GM19238 (cell line): Measurements from ENCODE around the gene CLIC6.

ENCODE experiments used
- DNase-seq: peaks from one replicate; pipeline ENCODE4 v3.0.0; 2011; ENCODE audit warnings: low spot score; ENCODE audit not compliant: insufficient read length

The CLIC6 gene

GRCh38 chr21:34726627-34727337 is 58.0 kb downstream of the CLIC6 start:
- DNase-seq: no peak

GRCh38 chr21:34728479-34728878 is 59.7 kb downstream of the CLIC6 start:
- DNase-seq: no peak

GRCh38 chr21:34730194-34730593 is 61.4 kb downstream of the CLIC6 start:
- no peak for DNase-seq

GRCh38 chr21:34730756-34731445 is 62.1 kb downstream of the CLIC6 start:
- no peak for DNase-seq

- no peak for DNase-seq
Measured at GRCh38 chr21:34732388-34732821, 63.6 kb downstream of the CLIC6 start.

GRCh38 chr21:34733852-34734251 is 65.1 kb downstream of the CLIC6 start:
- DNase-seq: no peak

GRCh38 chr21:34734696-34735095 is 65.9 kb downstream of the CLIC6 start:
- no peak for DNase-seq

- DNase-seq: no peak
Measured at GRCh38 chr21:34736116-34736874, 67.5 kb downstream of the CLIC6 start.

- DNase-seq: no peak
Measured at GRCh38 chr21:34737115-34737514, 68.3 kb downstream of the CLIC6 start.

- no peak for DNase-seq
Measured at GRCh38 chr21:34740198-34740597, 71.4 kb downstream of the CLIC6 start.

GRCh38 chr21:34743285-34743684 is 74.5 kb downstream of the CLIC6 start:
- DNase-seq: no peak

GRCh38 chr21:34743831-34744230 is 75.0 kb downstream of the CLIC6 start:
- no peak for DNase-seq

GRCh38 chr21:34744801-34745200 is 76.0 kb downstream of the CLIC6 start:
- DNase-seq: no peak

GRCh38 chr21:34745557-34746255 is 76.9 kb downstream of the CLIC6 start:
- DNase-seq: peak; percentile 63

GRCh38 chr21:34748862-34749261 is 80.1 kb downstream of the CLIC6 start:
- no peak for DNase-seq

GRCh38 chr21:34754690-34755647 is 86.2 kb downstream of the CLIC6 start:
- DNase-seq: no peak

- DNase-seq: no peak
Measured at GRCh38 chr21:34761758-34762330, 93.0 kb downstream of the CLIC6 start.

- DNase-seq: no peak
Measured at GRCh38 chr21:34762786-34763185, 94.0 kb downstream of the CLIC6 start.

- no peak for DNase-seq
Measured at GRCh38 chr21:34764715-34765284, 96.0 kb downstream of the CLIC6 start.

- DNase-seq: no peak
Measured at GRCh38 chr21:34765619-34766018, 96.8 kb downstream of the CLIC6 start.
